HepG2 (cell line): ENCODE results near the gene AKIP1. TPM values are rescaled to one million over a fixed set of nuclear protein-coding genes. Genes with fewer than 3 reads are reported as not detected.

Experiments used
- AGO1 ChIP-seq: fragments of 200-400 bp; formaldehyde crosslinking; IDR thresholded peaks from 2 replicates; pipeline ENCODE4 v1.6.1; 2017; ENCODE audit warnings: mild to moderate bottlenecking, low read depth, low read length, moderate library complexity; ENCODE audit not compliant: poor library complexity, severe bottlenecking
- ARNT2 ChIP-seq: sonication (generic); formaldehyde crosslinking; IDR thresholded peaks from 2 replicates; pipeline ENCODE4 v1.8.0; 2022; ENCODE audit warnings: mild to moderate bottlenecking, low read depth, missing genetic modification reagents, moderate library complexity
- FLYWCH1 ChIP-seq: sonication (generic); formaldehyde crosslinking; IDR thresholded peaks from 2 replicates; pipeline ENCODE4 v1.8.1; 2023; ENCODE audit warnings: mild to moderate bottlenecking, missing genetic modification reagents
- FOXK1 ChIP-seq: sonication (generic); formaldehyde crosslinking; IDR thresholded peaks from 2 replicates; pipeline ENCODE4 v1.4.0; 2020; ENCODE audit warnings: low read depth, missing genetic modification reagents, borderline replicate concordance
- MED13 ChIP-seq: sonication (generic); formaldehyde crosslinking; IDR thresholded peaks from 2 replicates; pipeline ENCODE4 v1.5.0; 2020; ENCODE audit warnings: missing genetic modification reagents
- NFYB ChIP-seq: sonication (generic); formaldehyde crosslinking; IDR thresholded peaks from 2 replicates; pipeline ENCODE4 v1.4.0; 2020; ENCODE audit warnings: missing genetic modification reagents
- PREB ChIP-seq: sonication (generic); formaldehyde crosslinking; IDR thresholded peaks from 2 replicates; pipeline ENCODE4 v1.4.0; 2020; ENCODE audit warnings: missing genetic modification reagents
- SKI ChIP-seq: fragments of 450-650 bp; IDR thresholded peaks from one replicate; pipeline ENCODE4 v1.6.1; 2018; ENCODE audit warnings: mild to moderate bottlenecking; ENCODE audit not compliant: partially characterized antibody
- THAP7 ChIP-seq: sonication (generic); formaldehyde crosslinking; IDR thresholded peaks from 2 replicates; pipeline ENCODE4 v1.8.1; 2023; ENCODE audit warnings: mild to moderate bottlenecking, missing genetic modification reagents
- THRA ChIP-seq: sonication (generic); formaldehyde crosslinking; IDR thresholded peaks from 2 replicates; pipeline ENCODE4 v1.4.0; 2020; ENCODE audit warnings: missing genetic modification reagents, borderline replicate concordance
- ZBTB39 ChIP-seq: sonication (generic); formaldehyde crosslinking; IDR thresholded peaks from 2 replicates; pipeline ENCODE4 v1.5.0; 2020; ENCODE audit warnings: missing genetic modification reagents
- ZFP36L2 ChIP-seq: sonication (generic); formaldehyde crosslinking; IDR thresholded peaks from 2 replicates; pipeline ENCODE4 v1.4.0; 2020; ENCODE audit warnings: missing genetic modification reagents
- ZFX ChIP-seq: sonication (generic); formaldehyde crosslinking; IDR thresholded peaks from 2 replicates; pipeline ENCODE4 v1.4.0; 2020; ENCODE audit warnings: mild to moderate bottlenecking, low read depth, missing genetic modification reagents, moderate library complexity
- ZNF18 ChIP-seq: sonication (generic); formaldehyde crosslinking; IDR thresholded peaks from 2 replicates; pipeline ENCODE4 v1.8.0; 2022; ENCODE audit warnings: mild to moderate bottlenecking, missing genetic modification reagents; ENCODE audit not compliant: insufficient replicate concordance
- ZNF546 ChIP-seq: sonication (generic); formaldehyde crosslinking; conservative IDR thresholded peaks from 2 replicates; pipeline ENCODE4 v1.8.1; 2023; ENCODE audit warnings: mild to moderate bottlenecking, missing genetic modification reagents
- ZNF547 ChIP-seq: sonication (generic); formaldehyde crosslinking; IDR thresholded peaks from 2 replicates; pipeline ENCODE4 v1.5.1; 2020; ENCODE audit warnings: mild to moderate bottlenecking, missing genetic modification reagents
- ZNF788 ChIP-seq: sonication (generic); formaldehyde crosslinking; IDR thresholded peaks from 2 replicates; pipeline ENCODE4 v1.5.0; 2020; ENCODE audit warnings: mild to moderate bottlenecking, missing genetic modification reagents, borderline replicate concordance
- polyA plus RNA-seq, 8 experiments: library from polyadenylated mRNA; depleted of rRNA in 3 of 8; stranded (reverse) in 7 of 8; unstranded in 1 of 8; fragments of >200 nt; fragmentation: Illumina TruSeq in 4 of 8; extraction: Trizol in 4 of 8; gene quantifications; 2 replicates each; pipeline versions ENCODE4 v1.2.1 to v1.2.3, GENCODE V29; 2011 to 2016; ENCODE audit warnings: low read depth in 4 of 8, missing spikeins in 1 of 8, mixed read lengths in 1 of 8; ENCODE audit not compliant: insufficient read depth in 1 of 8
- total RNA-seq, 5 experiments: library from RNA; depleted of rRNA; stranded (reverse); fragments of >200 nt; fragmentation: Illumina TruSeq; extraction: Trizol; gene quantifications; 2 replicates each; pipeline ENCODE4 v1.2.3, GENCODE V29; 2016; ENCODE audit warnings: low read depth in 1 of 5

AKIP1 gene
- total and polyA plus RNA-seq, 2 of the 13 experiments (the other 11 are each of a cell fraction or from before 2014, with no cell fraction given), result 10.0 to 20.3 TPM

GRCh38 chr11:8911029-8911823 is at the start of gene AKIP1 (continued):
- TF ChIP-seq ZNF546 (CRISPR knock-in tag), result no peak
- peak; percentile 52; the same call in 1 of the 2 replicates for TF ChIP-seq ARNT2 (CRISPR knock-in tag)
- no peak for TF ChIP-seq SKI
- no peak for TF ChIP-seq AGO1
- TF ChIP-seq ZFP36L2 (CRISPR knock-in tag), result no peak
- no peak for TF ChIP-seq ZNF18 (CRISPR knock-in tag)
- TF ChIP-seq PREB (CRISPR knock-in tag), result no peak
- peak; percentile 22; the same call in 1 of the 2 replicates for TF ChIP-seq NFYB (CRISPR knock-in tag)
- no peak for TF ChIP-seq THAP7 (CRISPR knock-in tag)
- peak; percentile 68; the same call in 1 of the 2 replicates for TF ChIP-seq ZNF788 (CRISPR knock-in tag)
- peak; percentile 64; the same call in 1 of the 2 replicates for TF ChIP-seq ZNF547 (CRISPR knock-in tag)
- TF ChIP-seq ZFX (CRISPR knock-in tag), result peak; percentile 98
- TF ChIP-seq THRA (CRISPR knock-in tag), result 0 out of 2 replicates have a peak, but pooled peaks have one; percentile 10
- TF ChIP-seq MED13, result no peak
- no peak for TF ChIP-seq ZBTB39 (CRISPR knock-in tag)
- TF ChIP-seq FOXK1, result no peak
- TF ChIP-seq FLYWCH1 (CRISPR knock-in tag), result no peak
